CD14-positive monocyte (primary cell): Measurements from ENCODE around the gene NKAIN4. TPM values are rescaled to one million over a fixed set of nuclear protein-coding genes. Genes with fewer than 3 reads are reported as not detected.

ENCODE experiments used
- DNase-seq, 3 donors: peaks; one replicate each; pipeline ENCODE4 v3.0.0-alpha.2; 2011 to 2022
- H2AFZ ChIP-seq: 2 replicates; pipeline ENCODE4 v1.6.0; 2012; ENCODE audit warnings: mild to moderate bottlenecking, low read depth, low read length, inconsistent platforms; ENCODE audit not compliant: insufficient read depth, poor library complexity, severe bottlenecking
- H3K27ac ChIP-seq, 2 donors: 1 replicate in 1 of 2; 2 replicates in 1 of 2; pipeline ENCODE4 v1.5.1; 2012 to 2013; ENCODE audit warnings: low read length in 2 of 2, control low read depth in 1 of 2, inconsistent platforms in 1 of 2, low read depth in 1 of 2, mild to moderate bottlenecking in 1 of 2
- H3K27me3 ChIP-seq, 2 donors: one replicate each; pipeline versions ENCODE4 v1.6.0 to v1.6.1; 2011 to 2013; ENCODE audit warnings: low read length in 2 of 2; ENCODE audit not compliant: control insufficient read depth in 2 of 2, insufficient read depth in 2 of 2
- H3K36me3 ChIP-seq, 2 donors: replicated peaks in 1 of 2; 1 replicate in 1 of 2; 2 replicates in 1 of 2; pipeline versions ENCODE4 v1.5.1 to v1.6.1; 2012 to 2013; ENCODE audit warnings: low read length in 2 of 2, control low read depth in 1 of 2, inconsistent platforms in 1 of 2, mild to moderate bottlenecking in 1 of 2; ENCODE audit not compliant: insufficient read depth in 2 of 2, control insufficient read depth in 1 of 2
- H3K4me1 ChIP-seq, 2 donors: 1 replicate in 1 of 2; 2 replicates in 1 of 2; pipeline versions ENCODE4 v1.5.1 to v1.6.1; 2012 to 2013; ENCODE audit warnings: low read length in 2 of 2, control low read depth in 1 of 2, inconsistent platforms in 1 of 2, mild to moderate bottlenecking in 1 of 2, moderate library complexity in 1 of 2; ENCODE audit not compliant: insufficient read depth in 2 of 2, control insufficient read depth in 1 of 2
- H3K4me2 ChIP-seq: replicated peaks from 2 replicates; pipeline ENCODE3; 2012; ENCODE audit warnings: low read length, moderate library complexity, mild to moderate bottlenecking; ENCODE audit not compliant: poor library complexity, severe bottlenecking; ENCODE audit errors: extremely low read depth
- H3K4me3 ChIP-seq, 3 experiments: fragments of 200-600 bp in 1 of 3; sonication (generic) in 1 of 3; replicated peaks in 1 of 3; 1 replicate in 2 of 3; 2 replicates in 1 of 3; pipeline ENCODE4 v1.5.1; 2011 to 2013; ENCODE audit warnings: low read length in 3 of 3, mild to moderate bottlenecking in 3 of 3, control low read depth in 2 of 3, low read depth in 2 of 3, inconsistent platforms in 1 of 3, moderate library complexity in 1 of 3
- H3K79me2 ChIP-seq: 2 replicates; pipeline ENCODE4 v1.6.0; 2012; ENCODE audit warnings: mild to moderate bottlenecking, control low read depth, inconsistent platforms, low read length, moderate library complexity; ENCODE audit not compliant: insufficient read depth
- H3K9ac ChIP-seq: 2 replicates; pipeline ENCODE4 v1.6.0; 2017; ENCODE audit warnings: low read length, mild to moderate bottlenecking; ENCODE audit not compliant: insufficient read depth, poor library complexity, severe bottlenecking
- H3K9me3 ChIP-seq, 2 donors: replicated peaks in 1 of 2; 1 replicate in 1 of 2; 2 replicates in 1 of 2; pipeline versions ENCODE4 v1.5.1 to v1.6.1; 2012 to 2013; ENCODE audit warnings: low read length in 2 of 2, control low read depth in 1 of 2; ENCODE audit not compliant: control insufficient read depth in 1 of 2, insufficient read depth in 1 of 2
- H4K20me1 ChIP-seq: 2 replicates; pipeline ENCODE4 v1.6.0; 2012; ENCODE audit warnings: mild to moderate bottlenecking, low read length, control low read depth, moderate library complexity; ENCODE audit not compliant: insufficient read depth
- H3K27ac Mint-ChIP-seq, 7 donors: one replicate each; pipeline ENCODE4 v1.8.0; 2020; ENCODE audit warnings: mild to moderate bottlenecking in 7 of 7, mixed read lengths in 7 of 7, moderate library complexity in 6 of 7, inconsistent platforms in 2 of 7
- H3K27me3 Mint-ChIP-seq, 3 donors: one replicate each; pipeline ENCODE4 v1.8.0; 2021 to 2022; ENCODE audit warnings: low read depth in 3 of 3, mild to moderate bottlenecking in 3 of 3, mixed read lengths in 3 of 3, moderate library complexity in 3 of 3, inconsistent platforms in 1 of 3
- H3K36me3 Mint-ChIP-seq, 2 donors: one replicate each; pipeline ENCODE4 v1.8.0; 2020; ENCODE audit warnings: mixed read lengths in 2 of 2, inconsistent platforms in 1 of 2, mild to moderate bottlenecking in 1 of 2
- H3K4me1 Mint-ChIP-seq: one replicate; pipeline ENCODE4 v1.8.0; 2020; ENCODE audit warnings: mild to moderate bottlenecking, mixed read lengths
- H3K4me3 Mint-ChIP-seq, 2 donors: one replicate each; pipeline ENCODE4 v1.8.0; 2020; ENCODE audit warnings: mild to moderate bottlenecking in 2 of 2, mixed read lengths in 2 of 2, moderate library complexity in 1 of 2
- H3K9me3 Mint-ChIP-seq, 7 donors: one replicate each; pipeline ENCODE4 v1.8.0; 2020 to 2022; ENCODE audit warnings: mixed read lengths in 7 of 7, mild to moderate bottlenecking in 6 of 7, moderate library complexity in 6 of 7, inconsistent platforms in 2 of 7
- CTCF ChIP-seq: fragments of 200-600 bp; IDR thresholded peaks from one replicate; pipeline ENCODE4 v1.8.0; 2022; ENCODE audit warnings: antibody characterized with exemption, mild to moderate bottlenecking
- WGBS: methylation state at CpG from one replicate; pipeline ENCODE4 v1.1.5; 2013; ENCODE audit warnings: missing lambda C conversion rate; ENCODE audit not compliant: insufficient coverage; 5-methylcytosine and 5-hydroxymethylcytosine counted together
- intact Hi-C, 2 donors: fragments of 100-400 bp; cut with micrococcal nuclease; formaldehyde crosslinking; loops; one replicate each; pipeline versions ENCODE4 v1.15.0 to v1.15.1; 2023
- polyA plus RNA-seq, 3 donors: library from polyadenylated mRNA; depleted of rRNA in 1 of 3; unstranded in 2 of 3; stranded (reverse) in 1 of 3; fragments of 300-500 nt in 2 of 3; fragments of >200 nt in 1 of 3; fragmentation: Illumina TruSeq in 2 of 3; gene quantifications; 1 replicate in 2 of 3; 2 replicates in 1 of 3; pipeline ENCODE4 v1.2.3, GENCODE V29; 2012 to 2021

The NKAIN4 gene
- polyA plus RNA-seq, 3 donors, result not detected

GRCh38 chr20:63290677-63291472 is 36.6 kb upstream of the NKAIN4 start:
- Histone ChIP-seq H2AFZ (no peak overlapping the region), H4K20me1 (peaks cover 9% of the 10 kb centered on the region)
- intact Hi-C loops, result no loop called here

GRCh38 chr20:63290136-63290676 is 35.9 kb upstream of the NKAIN4 start:
- no peak overlapping the region for H3K4me3 Mint-ChIP-seq
- Histone ChIP-seq H3K27ac (no peak overlapping the region), H3K4me2 (no peak overlapping the region), H3K79me2 (no peaks in the 10 kb centered on the region), H3K27me3 (peaks cover 0 to 7% of the 10 kb centered on the region in 2 donors), H3K9ac (no peak overlapping the region), H4K20me1 (peaks cover 9% of the 10 kb centered on the region), H3K4me1 (no peaks in the 10 kb centered on the region), H2AFZ (no peak overlapping the region), H3K9me3 (no peaks in the 10 kb centered on the region), H3K36me3 (peaks cover 37 to 38% of the 10 kb centered on the region in 2 donors), H3K4me3 (no peak overlapping the region)
- WGBS, result 95% methylated on average over 16 of the region's 17 CpGs
- H3K27ac Mint-ChIP-seq, result no peak overlapping the region
- H3K4me1 Mint-ChIP-seq, result no peaks in the 10 kb centered on the region
- no peaks in the 10 kb centered on the region for H3K9me3 Mint-ChIP-seq
- H3K36me3 Mint-ChIP-seq, result peaks cover 27 to 39% of the 10 kb centered on the region in 2 donors
- no peak for DNase-seq
- intact Hi-C loops, result no loop called here
- TF ChIP-seq CTCF, result no peak
- peaks cover 7 to 21% (median 8%) of the 10 kb centered on the region in 3 donors for H3K27me3 Mint-ChIP-seq

More at GRCh38 chr20:63290677-63291472, 36.6 kb upstream of the NKAIN4 start:
- Histone ChIP-seq H3K4me2 (no peak overlapping the region), H3K4me3 (no peak overlapping the region), H3K9me3 (no peaks in the 10 kb centered on the region), H3K79me2 (no peaks in the 10 kb centered on the region), H3K27ac (no peak overlapping the region), H3K9ac (no peak overlapping the region), H3K4me1 (no peaks in the 10 kb centered on the region), H3K27me3 (peaks cover 0 to 13% of the 10 kb centered on the region in 2 donors), H3K36me3 (peaks cover 31 to 32% of the 10 kb centered on the region in 2 donors)
- Mint-ChIP-seq H3K4me1 (no peaks in the 10 kb centered on the region), H3K27me3 (peaks cover 13 to 28% (median 14%) of the 10 kb centered on the region in 3 donors), H3K36me3 (peaks cover 22 to 32% of the 10 kb centered on the region in 2 donors), H3K27ac (no peak overlapping the region), H3K4me3 (no peak overlapping the region), H3K9me3 (no peaks in the 10 kb centered on the region)
- TF ChIP-seq CTCF, result peak; percentile 81
- peak in 2 of 3 donors; percentile 15 to 21 for DNase-seq
- WGBS, result 61% methylated on average over 26 of the region's 26 CpGs
